ENCODE results near the gene TMEM233. TPM values are rescaled to one million over a fixed set of nuclear protein-coding genes. Genes with fewer than 3 reads are reported as not detected.

TMEM233 gene
- total RNA-seq, 2 donors from 2014 or later: 0.10 to 0.13 TPM

- Histone ChIP-seq H3K4me1 (no peaks in the 10 kb centered on the region), H3K9ac (ENCODE audit: low read depth in 2 of 2, low read length in 2 of 2) (no peak overlapping the region), H3K36me3 (no peaks in the 10 kb centered on the region), H3K27me3 (no peaks in the 10 kb centered on the region), H3K27ac (no peak overlapping the region), H3K4me3 (no peak overlapping the region), H3K9me3 (no peaks in the 10 kb centered on the region)
- no peak for TF ChIP-seq CTCF (IDR thresholded peaks at IDR 0.05)
- intact Hi-C loops (cut with DNase I): no loop called here
- DNase-seq: no peak
Observed at GRCh38 chr12:119620490-119620889, 26.9 kb downstream of the TMEM233 start.

GRCh38 chr12:119621878-119622277 lies 28.3 kb downstream of the TMEM233 start:
- DNase-seq: no peak
- intact Hi-C loops (cut with DNase I): no loop called here
- Histone ChIP-seq H3K27ac (no peak overlapping the region), H3K4me3 (no peak overlapping the region), H3K9ac (ENCODE audit: low read depth in 2 of 2, low read length in 2 of 2) (no peak overlapping the region), H3K4me1 (no peaks in the 10 kb centered on the region), H3K9me3 (no peaks in the 10 kb centered on the region), H3K36me3 (no peaks in the 10 kb centered on the region), H3K27me3 (no peaks in the 10 kb centered on the region)
- no peak for TF ChIP-seq CTCF (IDR thresholded peaks at IDR 0.05)

- Histone ChIP-seq H3K9ac (ENCODE audit: low read depth in 2 of 2, low read length in 2 of 2) (no peak overlapping the region), H3K27ac (no peak overlapping the region), H3K9me3 (no peaks in the 10 kb centered on the region), H3K4me3 (no peak overlapping the region), H3K36me3 (no peaks in the 10 kb centered on the region), H3K4me1 (no peaks in the 10 kb centered on the region), H3K27me3 (no peaks in the 10 kb centered on the region)
- TF ChIP-seq CTCF (IDR thresholded peaks at IDR 0.05): no peak
- intact Hi-C loops (cut with DNase I): no loop called here
- no peak for DNase-seq
Observed at GRCh38 chr12:119624966-119625365, 31.4 kb downstream of the TMEM233 start.

GRCh38 chr12:119627019-119627643 lies 33.6 kb downstream of the TMEM233 start:
- intact Hi-C loops (cut with DNase I): no loop called here
- no peak for TF ChIP-seq CTCF (IDR thresholded peaks at IDR 0.05)
- Histone ChIP-seq H3K27me3 (no peaks in the 10 kb centered on the region), H3K36me3 (no peaks in the 10 kb centered on the region), H3K27ac (no peak overlapping the region), H3K9me3 (no peaks in the 10 kb centered on the region), H3K4me1 (no peaks in the 10 kb centered on the region), H3K4me3 (no peak overlapping the region), H3K9ac (ENCODE audit: low read depth in 2 of 2, low read length in 2 of 2) (no peak overlapping the region)
- no peak for DNase-seq

- H3K27me3 ChIP-seq: no peaks in the 10 kb centered on the region
- no peak overlapping the region for H3K4me3 ChIP-seq
- intact Hi-C loops (cut with DNase I): no loop called here
- no peaks in the 10 kb centered on the region for H3K36me3 ChIP-seq
- H3K27ac ChIP-seq: no peak overlapping the region
- H3K9me3 ChIP-seq: no peaks in the 10 kb centered on the region
- no peak for DNase-seq
- H3K4me1 ChIP-seq: no peaks in the 10 kb centered on the region
- TF ChIP-seq CTCF (IDR thresholded peaks at IDR 0.05): no peak
- H3K9ac ChIP-seq (ENCODE audit: low read depth in 2 of 2, low read length in 2 of 2): no peak overlapping the region
Observed at GRCh38 chr12:119627686-119628085, 34.1 kb downstream of the TMEM233 start.
